ENCODE measurements around the gene LGALS3.

The LGALS3 gene

DNA sequence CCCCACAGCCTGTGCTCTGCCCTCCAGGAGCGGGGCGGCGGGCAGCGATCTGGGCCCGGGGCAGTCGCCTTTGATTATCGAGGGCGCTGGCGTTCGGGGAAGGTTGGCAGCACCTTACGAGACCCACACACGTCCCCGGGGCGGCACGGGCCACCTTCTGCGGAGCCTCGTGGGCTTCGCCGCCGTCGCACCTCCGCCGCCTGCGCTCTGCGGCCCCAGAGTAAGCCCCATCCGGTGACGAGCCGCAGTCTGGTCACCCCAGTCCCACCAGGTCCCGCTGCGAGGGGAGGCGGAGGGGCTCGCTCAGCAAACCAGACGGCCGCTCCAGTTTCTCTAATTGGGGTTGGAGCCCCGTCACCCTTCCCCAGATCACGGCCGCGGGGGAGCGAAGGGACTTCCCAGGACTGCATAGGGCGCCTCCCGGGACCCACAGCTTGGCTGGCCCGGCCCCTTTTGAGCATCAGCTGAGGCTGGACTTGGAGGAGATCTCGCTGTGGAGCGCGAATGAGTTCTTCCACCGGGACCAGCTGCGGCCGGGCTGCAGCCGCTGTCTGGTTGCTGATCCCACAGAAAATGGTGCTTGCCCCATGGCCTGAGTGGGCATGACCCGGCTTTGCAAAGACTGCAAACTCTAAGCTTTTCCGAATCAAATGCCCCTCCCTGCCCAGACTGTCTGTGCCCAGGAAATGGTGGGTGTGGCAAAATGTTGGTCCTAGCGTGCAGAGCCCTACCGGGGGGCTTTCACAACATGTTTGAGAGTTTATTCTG is 560 bp downstream of the LGALS3 start:
- no peaks in the 10 kb centered on the region for H3K9me3 ChIP-seq (ENCODE audit: control insufficient read depth in 5 of 5, low read length in 5 of 5)
- H3K27me3 ChIP-seq (ENCODE audit: control insufficient read depth in 5 of 5, insufficient read depth in 4 of 5, low read length in 5 of 5) = no peaks in the 10 kb centered on the region
- peak overlapping the region; percentile 99 for H3K27ac ChIP-seq (ENCODE audit: low read depth, low read length)
- peaks cover 12 to 89% (median 63%) of the 10 kb centered on the region in 5 donors for H3K4me1 ChIP-seq (ENCODE audit: control insufficient read depth in 5 of 5, insufficient read depth in 5 of 5, low read length in 5 of 5)
- H3K9ac ChIP-seq (ENCODE audit: low read length in 5 of 5) = peak overlapping the region; percentile 86 to 97 (median 93)
- H3K36me3 ChIP-seq (ENCODE audit: control insufficient read depth in 5 of 5, insufficient read depth in 5 of 5, low read length in 5 of 5) = peaks cover 0 to 15% (median 4%) of the 10 kb centered on the region in 5 donors
- peak overlapping the region; percentile 83 to 96 (median 87) for H3K4me3 ChIP-seq (ENCODE audit: low read depth in 1 of 5, low read length in 5 of 5)

DNA sequence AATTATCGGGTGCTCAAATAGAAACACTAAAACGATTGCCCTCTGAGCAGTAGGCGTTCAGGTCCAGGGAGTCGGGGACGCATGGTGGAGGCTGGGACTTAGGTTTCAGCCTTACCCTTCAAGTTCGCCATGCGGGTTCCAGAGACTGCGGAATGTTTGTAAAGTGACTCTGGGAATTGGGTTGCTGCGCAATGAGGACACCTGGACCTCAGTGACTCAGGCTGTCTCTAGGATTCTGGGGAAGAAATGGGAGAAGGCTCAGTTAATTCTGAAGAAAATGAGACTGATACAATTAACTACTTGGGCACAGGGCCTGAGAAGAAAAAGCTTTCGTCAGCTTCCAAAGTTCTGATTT is 1.1 kb downstream of the LGALS3 start:
- Histone ChIP-seq H3K27ac (ENCODE audit: low read depth, low read length) (peak overlapping the region; percentile 99), H3K4me3 (ENCODE audit: low read depth in 1 of 5, low read length in 5 of 5) (peak overlapping the region; percentile 83 to 96 (median 87)), H3K9me3 (ENCODE audit: control insufficient read depth in 5 of 5, low read length in 5 of 5) (no peaks in the 10 kb centered on the region), H3K4me1 (ENCODE audit: control insufficient read depth in 5 of 5, insufficient read depth in 5 of 5, low read length in 5 of 5) (peaks cover 12 to 84% (median 59%) of the 10 kb centered on the region in 5 donors), H3K9ac (ENCODE audit: low read length in 5 of 5) (peak overlapping the region; percentile 86 to 97 (median 93)), H3K27me3 (ENCODE audit: control insufficient read depth in 5 of 5, insufficient read depth in 4 of 5, low read length in 5 of 5) (no peaks in the 10 kb centered on the region), H3K36me3 (ENCODE audit: control insufficient read depth in 5 of 5, insufficient read depth in 5 of 5, low read length in 5 of 5) (peaks cover 0 to 16% (median 5%) of the 10 kb centered on the region in 5 donors)

DNA sequence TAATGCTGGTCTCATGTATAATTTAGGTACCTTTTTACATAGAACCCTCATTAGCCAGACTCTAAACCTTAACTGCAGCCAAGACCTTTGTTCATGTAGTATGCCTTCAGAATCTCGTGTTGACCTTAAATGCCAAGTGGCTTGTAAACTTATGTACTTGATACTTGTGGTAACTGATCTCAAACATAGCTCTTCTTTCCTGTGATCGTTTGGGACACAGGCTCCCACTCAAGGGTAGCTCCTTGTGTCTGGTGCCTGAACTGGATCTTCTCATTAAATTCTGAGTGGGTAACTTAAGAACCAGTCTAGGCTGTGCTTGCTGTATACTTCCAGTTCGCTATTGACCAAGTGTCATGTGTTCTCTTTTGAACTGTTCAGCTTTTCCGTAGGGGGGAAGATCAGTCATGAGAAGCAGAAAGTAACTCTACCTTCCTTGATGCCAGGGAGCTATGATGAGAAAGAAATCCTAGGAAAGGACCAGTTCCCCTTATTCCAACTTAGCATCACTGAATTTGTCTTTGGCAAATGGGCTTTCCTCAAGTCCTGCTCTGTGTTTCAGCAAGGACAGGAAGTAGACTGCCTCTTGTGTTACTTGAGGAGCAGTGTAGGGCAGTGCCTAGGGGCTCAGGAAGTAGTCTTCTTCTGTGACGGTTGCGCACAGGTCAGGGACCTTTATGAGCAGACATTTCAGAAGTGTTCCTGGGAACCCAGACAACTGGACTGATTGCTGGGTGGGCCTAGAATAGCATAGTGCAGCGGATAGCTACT is 2.5 kb downstream of the LGALS3 start:
- Histone ChIP-seq H3K27ac (ENCODE audit: low read depth, low read length) (peak overlapping the region; percentile 99), H3K4me1 (ENCODE audit: control insufficient read depth in 5 of 5, insufficient read depth in 5 of 5, low read length in 5 of 5) (peaks cover 19 to 79% (median 55%) of the 10 kb centered on the region in 5 donors), H3K9ac (ENCODE audit: low read length in 5 of 5) (peak overlapping the region in 4 of 5 donors; percentile 16 to 97 (median 43)), H3K4me3 (ENCODE audit: low read depth in 1 of 5, low read length in 5 of 5) (peak overlapping the region; percentile 42 to 96 (median 83)), H3K9me3 (ENCODE audit: control insufficient read depth in 5 of 5, low read length in 5 of 5) (no peaks in the 10 kb centered on the region), H3K36me3 (ENCODE audit: control insufficient read depth in 5 of 5, insufficient read depth in 5 of 5, low read length in 5 of 5) (peaks cover 0 to 18% (median 5%) of the 10 kb centered on the region in 5 donors), H3K27me3 (ENCODE audit: control insufficient read depth in 5 of 5, insufficient read depth in 4 of 5, low read length in 5 of 5) (no peaks in the 10 kb centered on the region)

DNA sequence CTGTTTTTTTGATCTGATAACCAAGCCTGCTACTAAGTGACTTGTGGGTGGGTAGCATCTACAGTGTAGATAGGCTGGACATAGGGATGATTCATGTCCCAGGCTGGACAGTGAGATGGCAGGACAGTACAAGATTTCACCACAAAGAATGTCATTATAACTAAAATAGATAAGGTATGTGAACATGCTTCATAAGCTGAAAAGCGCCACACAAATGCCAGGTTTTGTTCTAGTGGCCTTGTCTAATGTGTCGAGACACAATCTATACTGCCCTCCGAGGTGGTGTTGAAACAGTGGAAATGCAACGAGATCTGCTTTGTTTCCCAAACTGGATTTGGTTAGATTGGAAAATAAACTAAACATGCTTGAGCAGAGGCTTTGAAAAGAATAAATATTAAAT is 4.4 kb downstream of the LGALS3 start:
- H3K27me3 ChIP-seq (ENCODE audit: control insufficient read depth in 5 of 5, insufficient read depth in 4 of 5, low read length in 5 of 5) = no peaks in the 10 kb centered on the region
- no peak overlapping the region for H3K9ac ChIP-seq (ENCODE audit: low read length in 5 of 5)
- peak overlapping the region; percentile 99 for H3K27ac ChIP-seq (ENCODE audit: low read depth, low read length)
- peaks cover 17 to 80% (median 72%) of the 10 kb centered on the region in 5 donors for H3K4me1 ChIP-seq (ENCODE audit: control insufficient read depth in 5 of 5, insufficient read depth in 5 of 5, low read length in 5 of 5)
- peak overlapping the region in 1 of 5 donors; percentile 23 for H3K4me3 ChIP-seq (ENCODE audit: low read depth in 1 of 5, low read length in 5 of 5)
- no peaks in the 10 kb centered on the region for H3K9me3 ChIP-seq (ENCODE audit: control insufficient read depth in 5 of 5, low read length in 5 of 5)
- peaks cover 3 to 24% (median 11%) of the 10 kb centered on the region in 5 donors for H3K36me3 ChIP-seq (ENCODE audit: control insufficient read depth in 5 of 5, insufficient read depth in 5 of 5, low read length in 5 of 5)

DNA sequence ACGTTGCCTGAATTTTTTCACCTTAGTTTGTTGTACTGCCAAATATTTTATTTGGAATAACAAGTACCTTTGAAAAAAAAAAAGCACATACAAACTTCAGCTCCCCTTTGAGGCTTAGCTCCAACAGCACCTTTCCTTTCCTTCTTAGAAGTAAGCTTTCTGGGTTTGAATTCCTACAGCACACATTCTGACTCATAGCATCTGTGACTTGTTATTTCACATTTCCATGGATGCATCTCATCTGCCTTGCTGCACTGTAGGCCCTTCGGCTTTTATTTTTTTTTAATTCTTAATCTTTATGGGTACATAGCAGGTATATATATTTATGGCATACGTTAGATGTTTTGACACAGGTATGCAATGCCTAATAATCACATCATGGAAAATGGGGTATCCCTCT is 7.2 kb downstream of the LGALS3 start:
- Histone ChIP-seq H3K36me3 (ENCODE audit: control insufficient read depth in 5 of 5, insufficient read depth in 5 of 5, low read length in 5 of 5) (peaks cover 31 to 52% (median 39%) of the 10 kb centered on the region in 5 donors), H3K4me1 (ENCODE audit: control insufficient read depth in 5 of 5, insufficient read depth in 5 of 5, low read length in 5 of 5) (peaks cover 14 to 62% (median 57%) of the 10 kb centered on the region in 5 donors), H3K27ac (ENCODE audit: low read depth, low read length) (peak overlapping the region; percentile 99), H3K9me3 (ENCODE audit: control insufficient read depth in 5 of 5, low read length in 5 of 5) (no peaks in the 10 kb centered on the region), H3K27me3 (ENCODE audit: control insufficient read depth in 5 of 5, insufficient read depth in 4 of 5, low read length in 5 of 5) (no peaks in the 10 kb centered on the region), H3K4me3 (ENCODE audit: low read depth in 1 of 5, low read length in 5 of 5) (no peak overlapping the region), H3K9ac (ENCODE audit: low read length in 5 of 5) (no peak overlapping the region)

DNA sequence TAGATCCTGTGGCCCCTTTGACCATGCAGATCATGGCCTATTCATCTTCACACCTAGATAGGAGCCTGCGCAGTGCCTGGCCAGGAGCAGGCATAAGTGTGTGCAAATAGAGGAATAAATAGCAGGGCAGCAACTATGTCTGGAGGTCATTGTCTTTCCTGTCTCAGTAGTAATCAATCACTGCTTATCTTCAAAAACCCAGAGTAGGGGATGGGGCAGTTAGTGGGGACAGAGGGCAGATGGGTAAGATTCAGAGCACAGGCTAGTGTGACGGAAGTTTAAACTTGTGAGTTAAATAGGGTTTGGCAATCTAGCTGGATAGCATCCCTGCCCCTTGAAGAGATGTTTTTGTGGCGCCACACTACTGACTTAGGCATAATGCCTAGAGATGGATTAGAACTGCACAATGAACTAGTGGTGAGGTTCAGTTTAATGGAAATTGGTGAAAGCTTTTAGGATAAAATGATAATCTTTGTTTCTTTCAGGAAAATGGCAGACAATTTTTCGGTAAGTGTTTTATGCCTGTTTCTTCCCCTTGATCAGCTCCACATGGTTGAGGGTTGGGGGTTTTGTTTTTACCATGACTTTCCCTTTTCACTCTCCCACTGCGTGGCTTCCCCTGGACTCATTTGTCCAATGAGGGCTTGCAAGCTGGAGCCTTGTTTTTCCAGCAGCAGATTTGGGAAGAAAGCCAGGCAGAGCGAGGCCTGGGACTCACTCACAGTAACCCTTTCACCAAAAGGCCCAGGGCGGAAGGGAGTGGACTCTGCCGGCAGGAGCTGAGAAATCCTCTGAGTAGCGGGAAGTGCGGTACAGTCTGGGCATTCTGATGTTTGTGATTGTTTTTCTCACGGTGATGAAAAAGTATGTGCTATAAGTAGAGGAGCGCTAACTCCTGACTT is 8.1 kb downstream of the LGALS3 start:
- H3K27me3 ChIP-seq (ENCODE audit: control insufficient read depth in 5 of 5, insufficient read depth in 4 of 5, low read length in 5 of 5) = no peaks in the 10 kb centered on the region
- peak overlapping the region; percentile 13 to 50 (median 37) for H3K4me3 ChIP-seq (ENCODE audit: low read depth in 1 of 5, low read length in 5 of 5)
- H3K4me1 ChIP-seq (ENCODE audit: control insufficient read depth in 5 of 5, insufficient read depth in 5 of 5, low read length in 5 of 5) = peaks cover 14 to 53% (median 48%) of the 10 kb centered on the region in 5 donors
- peak overlapping the region in 4 of 5 donors; percentile 25 to 71 (median 60) for H3K9ac ChIP-seq (ENCODE audit: low read length in 5 of 5)
- H3K27ac ChIP-seq (ENCODE audit: low read depth, low read length) = peak overlapping the region; percentile 99
- peaks cover 39 to 61% (median 48%) of the 10 kb centered on the region in 5 donors for H3K36me3 ChIP-seq (ENCODE audit: control insufficient read depth in 5 of 5, insufficient read depth in 5 of 5, low read length in 5 of 5)
- no peaks in the 10 kb centered on the region for H3K9me3 ChIP-seq (ENCODE audit: control insufficient read depth in 5 of 5, low read length in 5 of 5)

DNA sequence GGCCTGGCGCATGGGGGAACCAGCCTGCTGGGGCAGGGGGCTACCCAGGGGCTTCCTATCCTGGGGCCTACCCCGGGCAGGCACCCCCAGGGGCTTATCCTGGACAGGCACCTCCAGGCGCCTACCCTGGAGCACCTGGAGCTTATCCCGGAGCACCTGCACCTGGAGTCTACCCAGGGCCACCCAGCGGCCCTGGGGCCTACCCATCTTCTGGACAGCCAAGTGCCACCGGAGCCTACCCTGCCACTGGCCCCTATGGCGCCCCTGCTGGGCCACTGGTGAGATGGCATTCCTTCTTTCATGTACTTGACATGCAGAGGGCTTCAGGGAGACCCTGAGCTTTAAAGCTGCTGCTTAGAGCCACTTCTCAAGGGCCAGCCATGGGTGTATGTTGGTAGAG is 9.0 kb downstream of the LGALS3 start:
- peaks cover 45 to 67% (median 56%) of the 10 kb centered on the region in 5 donors for H3K36me3 ChIP-seq (ENCODE audit: control insufficient read depth in 5 of 5, insufficient read depth in 5 of 5, low read length in 5 of 5)
- H3K9ac ChIP-seq (ENCODE audit: low read length in 5 of 5) = peak overlapping the region in 2 of 5 donors; percentile 17 to 69
- peak overlapping the region in 1 of 5 donors; percentile 13 for H3K4me3 ChIP-seq (ENCODE audit: low read depth in 1 of 5, low read length in 5 of 5)
- peaks cover 14 to 51% (median 42%) of the 10 kb centered on the region in 5 donors for H3K4me1 ChIP-seq (ENCODE audit: control insufficient read depth in 5 of 5, insufficient read depth in 5 of 5, low read length in 5 of 5)
- H3K9me3 ChIP-seq (ENCODE audit: control insufficient read depth in 5 of 5, low read length in 5 of 5) = no peaks in the 10 kb centered on the region
- peak overlapping the region; percentile 99 for H3K27ac ChIP-seq (ENCODE audit: low read depth, low read length)
- H3K27me3 ChIP-seq (ENCODE audit: control insufficient read depth in 5 of 5, insufficient read depth in 4 of 5, low read length in 5 of 5) = no peaks in the 10 kb centered on the region

DNA sequence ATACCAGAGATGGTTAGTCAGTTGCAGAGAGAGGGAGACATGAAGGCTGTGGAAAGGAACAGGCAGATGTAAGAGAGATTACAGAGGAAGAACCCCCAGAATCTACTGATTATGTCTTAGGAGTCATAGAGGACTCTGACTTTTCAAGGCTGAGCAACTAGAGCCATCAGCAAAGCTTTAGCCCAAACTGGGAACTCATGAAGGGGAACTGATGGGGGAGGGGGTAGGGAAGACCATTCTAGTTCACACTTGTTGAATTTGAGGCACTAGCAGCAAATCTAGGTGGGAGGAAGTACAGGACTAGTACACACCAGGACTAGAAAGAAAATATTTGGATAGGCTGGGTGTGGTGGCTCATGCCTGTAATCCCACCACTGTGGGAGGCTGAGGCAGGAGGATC is 10.1 kb downstream of the LGALS3 start:
- Histone ChIP-seq H3K9me3 (ENCODE audit: control insufficient read depth in 5 of 5, low read length in 5 of 5) (no peaks in the 10 kb centered on the region), H3K36me3 (ENCODE audit: control insufficient read depth in 5 of 5, insufficient read depth in 5 of 5, low read length in 5 of 5) (peaks cover 48 to 69% (median 64%) of the 10 kb centered on the region in 5 donors), H3K4me3 (ENCODE audit: low read depth in 1 of 5, low read length in 5 of 5) (no peak overlapping the region), H3K9ac (ENCODE audit: low read length in 5 of 5) (peak overlapping the region in 1 of 5 donors; percentile 19), H3K4me1 (ENCODE audit: control insufficient read depth in 5 of 5, insufficient read depth in 5 of 5, low read length in 5 of 5) (peaks cover 14 to 40% (median 34%) of the 10 kb centered on the region in 5 donors), H3K27ac (ENCODE audit: low read depth, low read length) (peak overlapping the region; percentile 99), H3K27me3 (ENCODE audit: control insufficient read depth in 5 of 5, insufficient read depth in 4 of 5, low read length in 5 of 5) (no peaks in the 10 kb centered on the region)

DNA sequence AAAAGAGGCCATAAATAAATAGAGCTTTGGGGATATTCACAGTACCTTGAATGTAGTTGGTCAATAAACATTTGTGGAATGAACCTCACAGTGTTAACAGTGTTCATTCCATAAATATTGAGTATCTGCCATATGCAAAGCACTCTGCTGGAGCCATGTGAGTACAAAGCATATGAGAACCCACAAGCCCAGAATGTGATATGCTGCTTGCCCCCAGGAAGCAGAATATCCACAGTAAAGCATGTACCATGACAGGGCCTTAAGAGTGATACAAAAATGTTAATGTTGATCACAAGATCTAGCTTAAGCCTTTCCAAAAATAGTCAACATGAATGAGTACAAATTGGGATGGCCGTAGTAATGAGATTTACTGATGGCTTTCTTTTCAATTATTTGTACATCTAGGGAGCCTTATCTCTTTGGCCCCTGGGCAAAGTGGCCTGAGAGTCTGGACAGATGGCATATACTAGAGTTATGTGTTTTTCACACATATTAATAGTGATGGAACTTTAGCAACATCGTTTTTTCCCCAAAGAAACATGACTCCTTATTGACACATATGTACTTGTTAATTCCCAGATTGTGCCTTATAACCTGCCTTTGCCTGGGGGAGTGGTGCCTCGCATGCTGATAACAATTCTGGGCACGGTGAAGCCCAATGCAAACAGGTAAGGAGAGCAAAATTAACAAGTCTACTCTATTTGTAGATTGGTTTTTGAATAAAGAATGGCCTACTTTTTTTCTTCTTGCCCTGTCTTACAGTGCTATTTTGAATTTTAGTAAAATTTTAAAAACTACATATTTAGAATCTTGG is 10.9 kb downstream of the LGALS3 start:
- Histone ChIP-seq H3K4me1 (ENCODE audit: control insufficient read depth in 5 of 5, insufficient read depth in 5 of 5, low read length in 5 of 5) (peaks cover 14 to 34% (median 29%) of the 10 kb centered on the region in 5 donors), H3K4me3 (ENCODE audit: low read depth in 1 of 5, low read length in 5 of 5) (no peak overlapping the region), H3K9ac (ENCODE audit: low read length in 5 of 5) (no peak overlapping the region), H3K27me3 (ENCODE audit: control insufficient read depth in 5 of 5, insufficient read depth in 4 of 5, low read length in 5 of 5) (no peaks in the 10 kb centered on the region), H3K27ac (ENCODE audit: low read depth, low read length) (peak overlapping the region; percentile 99), H3K36me3 (ENCODE audit: control insufficient read depth in 5 of 5, insufficient read depth in 5 of 5, low read length in 5 of 5) (peaks cover 50 to 74% (median 68%) of the 10 kb centered on the region in 5 donors), H3K9me3 (ENCODE audit: control insufficient read depth in 5 of 5, low read length in 5 of 5) (no peaks in the 10 kb centered on the region)

All from subcutaneous abdominal adipose tissue (tissue), 5 donors.